ENCODE data around the gene SCLY. TPM values are rescaled to one million over a fixed set of nuclear protein-coding genes. Genes with fewer than 3 reads are reported as not detected.

The SCLY gene
- total and polyA plus RNA-seq, 2 of the 13 experiments (the other 11 are each of a cell fraction or from before 2014, with no cell fraction given), result 27.9 to 38.6 TPM

DNA sequence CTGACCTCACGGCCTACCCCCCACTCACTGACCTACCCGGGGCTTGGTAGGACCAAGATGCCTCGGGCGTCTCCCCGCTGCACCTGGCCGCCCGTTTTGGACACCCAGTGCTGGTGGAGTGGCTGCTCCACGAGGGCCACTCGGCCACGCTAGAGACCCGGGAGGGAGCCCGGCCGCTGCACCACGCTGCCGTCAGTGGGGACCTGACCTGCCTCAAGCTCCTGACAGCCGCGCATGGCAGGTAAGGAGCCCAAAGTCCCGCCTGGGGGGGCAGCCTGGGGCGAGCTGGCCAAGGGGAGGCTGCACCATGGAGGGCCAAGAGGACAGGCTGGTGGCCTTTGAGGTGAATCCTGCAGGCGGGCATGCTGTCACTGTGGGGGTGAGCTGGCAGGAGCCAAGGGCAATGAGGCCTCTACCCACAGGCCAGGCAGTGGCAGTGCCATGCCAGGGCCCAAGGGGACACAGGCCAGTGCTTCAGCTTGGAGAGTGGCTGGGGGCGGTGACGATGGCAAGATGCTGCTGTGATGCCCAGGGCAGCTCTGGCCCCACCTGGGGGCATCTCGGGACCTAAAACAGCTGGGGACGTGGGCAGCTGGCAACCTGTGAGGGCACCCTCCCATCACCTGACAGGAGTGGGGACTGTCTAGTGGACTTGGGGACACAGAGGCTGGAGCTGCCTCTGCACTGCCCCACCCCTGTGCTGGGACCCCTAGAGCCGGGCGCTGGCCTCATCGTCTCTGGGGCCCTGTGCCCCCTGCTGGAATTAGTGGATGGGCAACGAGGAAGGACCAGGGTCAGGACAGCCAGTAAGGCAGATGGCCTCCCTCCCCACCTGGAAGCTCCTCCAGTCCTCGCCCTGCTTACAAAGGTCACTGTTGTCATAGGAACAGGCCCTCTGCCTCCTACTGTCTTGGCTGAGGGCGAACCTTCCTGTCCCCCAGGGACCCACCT is 41.4 kb downstream of the SCLY start:
- Histone ChIP-seq H3K4me2 (ENCODE audit: low read depth, low read length) (no peak overlapping the region), H3K79me2 (ENCODE audit: insufficient read depth, low read length) (no peaks in the 10 kb centered on the region), H3K27ac (ENCODE audit: extremely low read length, insufficient read depth, low read length) (no peak overlapping the region), H3K4me1 (ENCODE audit: insufficient read depth, low read length) (peaks cover 33% of the 10 kb centered on the region), H3K9ac (ENCODE audit: insufficient read depth, low read depth, low read length) (no peak overlapping the region), H3K9me3 (ENCODE audit: low read length) (no peaks in the 10 kb centered on the region), H3K36me3 (replicated peaks in 1 of 2; ENCODE audit: control insufficient read depth in 1 of 2, insufficient read depth in 2 of 2, low read length in 2 of 2) (no peaks in the 10 kb centered on the region), H3K4me3 (replicated peaks in 1 of 3; ENCODE audit: insufficient read depth in 1 of 3, low read depth in 2 of 3, low read length in 3 of 3) (no peak overlapping the region), H4K20me1 (ENCODE audit: insufficient read depth, low read length) (no peaks in the 10 kb centered on the region), H2AFZ (ENCODE audit: low read length) (no peak overlapping the region), H3K27me3 (ENCODE audit: control insufficient read depth in 1 of 2, insufficient read depth in 2 of 2, low read length in 2 of 2) (peaks cover 6 to 46% of the 10 kb centered on the region in 2 experiments)
- 39% methylated on average over 21 of the region's 30 CpGs for WGBS (ENCODE audit: low lambda C conversion rate)
- ChIA-PET POLR2A (interaction anchor here (1.3 kb wide), 1 partner anchor 41 kb away, joined by 4 read pairs; the partner anchor contains the start of gene SCLY), CTCF (ENCODE audit: low intra/inter-chr PET ratio, low total read pairs) (no interaction called here)
- in situ Hi-C loops (cut with HindIII; ENCODE audit: extremely low pct_ligation_motif_present, low pct_unique_long_range_greater_than_20kb), result no loop called here
- no peak for DNase-seq (ENCODE audit: low spot score)
- no TSS peak for BruUV-seq (replicated peaks)
- intact Hi-C loops (cut with micrococcal nuclease; ENCODE audit: unreplicated experiment), result no loop called here
- ATAC-seq, result peak; percentile 1; the same call in 2 of the 3 replicates
- FAIRE-seq, result no peak
- TF ChIP-seq, protein P1, sequence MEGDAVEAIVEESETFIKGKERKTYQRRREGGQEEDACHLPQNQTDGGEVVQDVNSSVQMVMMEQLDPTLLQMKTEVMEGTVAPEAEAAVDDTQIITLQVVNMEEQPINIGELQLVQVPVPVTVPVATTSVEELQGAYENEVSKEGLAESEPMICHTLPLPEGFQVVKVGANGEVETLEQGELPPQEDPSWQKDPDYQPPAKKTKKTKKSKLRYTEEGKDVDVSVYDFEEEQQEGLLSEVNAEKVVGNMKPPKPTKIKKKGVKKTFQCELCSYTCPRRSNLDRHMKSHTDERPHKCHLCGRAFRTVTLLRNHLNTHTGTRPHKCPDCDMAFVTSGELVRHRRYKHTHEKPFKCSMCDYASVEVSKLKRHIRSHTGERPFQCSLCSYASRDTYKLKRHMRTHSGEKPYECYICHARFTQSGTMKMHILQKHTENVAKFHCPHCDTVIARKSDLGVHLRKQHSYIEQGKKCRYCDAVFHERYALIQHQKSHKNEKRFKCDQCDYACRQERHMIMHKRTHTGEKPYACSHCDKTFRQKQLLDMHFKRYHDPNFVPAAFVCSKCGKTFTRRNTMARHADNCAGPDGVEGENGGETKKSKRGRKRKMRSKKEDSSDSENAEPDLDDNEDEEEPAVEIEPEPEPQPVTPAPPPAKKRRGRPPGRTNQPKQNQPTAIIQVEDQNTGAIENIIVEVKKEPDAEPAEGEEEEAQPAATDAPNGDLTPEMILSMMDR (CRISPR knock-in tag; IDR thresholded peaks at IDR 0.05), result peak; percentile 38
- no peak for TF ChIP-seq ZNF232 (CRISPR knock-in tag; IDR thresholded peaks at IDR 0.05; ENCODE audit: borderline replicate concordance)
- TF ChIP-seq, protein P2, sequence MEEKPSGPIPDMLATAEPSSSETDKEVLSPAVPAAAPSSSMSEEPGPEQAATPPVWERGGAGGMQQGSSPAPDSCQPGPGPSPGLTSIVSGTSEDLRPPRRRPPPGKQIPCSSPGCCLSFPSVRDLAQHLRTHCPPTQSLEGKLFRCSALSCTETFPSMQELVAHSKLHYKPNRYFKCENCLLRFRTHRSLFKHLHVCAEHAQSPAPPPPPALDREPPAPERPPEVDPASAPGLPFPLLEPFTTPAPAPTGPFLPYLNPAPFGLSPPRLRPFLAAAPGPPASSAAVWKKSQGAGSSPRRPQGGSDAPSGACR (CRISPR knock-in tag; IDR thresholded peaks at IDR 0.05), result no peak
- TF ChIP-seq ZSCAN21 (CRISPR knock-in tag; IDR thresholded peaks at IDR 0.05; ENCODE audit: borderline replicate concordance), result 0 out of 2 replicates have a peak, but pooled peaks have one; percentile 30
- TF ChIP-seq, protein P3, sequence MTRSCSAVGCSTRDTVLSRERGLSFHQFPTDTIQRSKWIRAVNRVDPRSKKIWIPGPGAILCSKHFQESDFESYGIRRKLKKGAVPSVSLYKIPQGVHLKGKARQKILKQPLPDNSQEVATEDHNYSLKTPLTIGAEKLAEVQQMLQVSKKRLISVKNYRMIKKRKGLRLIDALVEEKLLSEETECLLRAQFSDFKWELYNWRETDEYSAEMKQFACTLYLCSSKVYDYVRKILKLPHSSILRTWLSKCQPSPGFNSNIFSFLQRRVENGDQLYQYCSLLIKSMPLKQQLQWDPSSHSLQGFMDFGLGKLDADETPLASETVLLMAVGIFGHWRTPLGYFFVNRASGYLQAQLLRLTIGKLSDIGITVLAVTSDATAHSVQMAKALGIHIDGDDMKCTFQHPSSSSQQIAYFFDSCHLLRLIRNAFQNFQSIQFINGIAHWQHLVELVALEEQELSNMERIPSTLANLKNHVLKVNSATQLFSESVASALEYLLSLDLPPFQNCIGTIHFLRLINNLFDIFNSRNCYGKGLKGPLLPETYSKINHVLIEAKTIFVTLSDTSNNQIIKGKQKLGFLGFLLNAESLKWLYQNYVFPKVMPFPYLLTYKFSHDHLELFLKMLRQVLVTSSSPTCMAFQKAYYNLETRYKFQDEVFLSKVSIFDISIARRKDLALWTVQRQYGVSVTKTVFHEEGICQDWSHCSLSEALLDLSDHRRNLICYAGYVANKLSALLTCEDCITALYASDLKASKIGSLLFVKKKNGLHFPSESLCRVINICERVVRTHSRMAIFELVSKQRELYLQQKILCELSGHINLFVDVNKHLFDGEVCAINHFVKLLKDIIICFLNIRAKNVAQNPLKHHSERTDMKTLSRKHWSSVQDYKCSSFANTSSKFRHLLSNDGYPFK (CRISPR knock-in tag; IDR thresholded peaks at IDR 0.05; ENCODE audit: borderline replicate concordance), result peak; percentile 44; the same call in 1 of the 2 replicates
- TF ChIP-seq ZNF709 (CRISPR knock-in tag; IDR thresholded peaks at IDR 0.05), result no peak
- TF ChIP-seq HNRNPL (IDR thresholded peaks at IDR 0.05; ENCODE audit: low read depth, low read length), result peak; percentile 73
- no peak for TF ChIP-seq ZNF501 (CRISPR knock-in tag; IDR thresholded peaks at IDR 0.05)
- TF ChIP-seq ZNF878 (CRISPR knock-in tag; IDR thresholded peaks at IDR 0.05), result no peak
- TF ChIP-seq ZNF17 (CRISPR knock-in tag; IDR thresholded peaks at IDR 0.05), result no peak
- peak; percentile 20; the same call in 1 of the 2 replicates for TF ChIP-seq STAG1 (CRISPR knock-in tag; IDR thresholded peaks at IDR 0.05)
- TF ChIP-seq RFX1 (IDR thresholded peaks at IDR 0.05), result peak; percentile 50
- no peak for TF ChIP-seq ZNF883 (CRISPR knock-in tag; IDR thresholded peaks at IDR 0.05; ENCODE audit: not compliant biosample characterization)
- no peak for TF ChIP-seq NPAS2 (CRISPR knock-in tag; IDR thresholded peaks at IDR 0.05; ENCODE audit: borderline replicate concordance)
- no peak for TF ChIP-seq MAFK (conservative IDR thresholded peaks at IDR 0.05 in 1 of 2, IDR thresholded peaks at IDR 0.05 in 1 of 2; ENCODE audit: low read length in 2 of 2)
- peak; percentile 60; the same call in 1 of the 2 replicates for TF ChIP-seq RFX3 (CRISPR knock-in tag; IDR thresholded peaks at IDR 0.05)
- TF ChIP-seq, protein P4, sequence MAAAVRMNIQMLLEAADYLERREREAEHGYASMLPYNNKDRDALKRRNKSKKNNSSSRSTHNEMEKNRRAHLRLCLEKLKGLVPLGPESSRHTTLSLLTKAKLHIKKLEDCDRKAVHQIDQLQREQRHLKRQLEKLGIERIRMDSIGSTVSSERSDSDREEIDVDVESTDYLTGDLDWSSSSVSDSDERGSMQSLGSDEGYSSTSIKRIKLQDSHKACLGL (CRISPR knock-in tag; IDR thresholded peaks at IDR 0.05), result 0 out of 2 replicates have a peak, but pooled peaks have one; percentile 22
